GM12878 (cell line): ENCODE measurements around the gene MARCHF9. TPM values are rescaled to one million over a fixed set of nuclear protein-coding genes. Genes with fewer than 3 reads are reported as not detected.
A peak's percentile ranks its signal among the peaks of the same experiment; 100 is the strongest.

Experiments used
- BHLHE40 ChIP-seq, 2 experiments: fragments of 450-650 bp in 1 of 2; IDR thresholded peaks; 2 replicates each; pipeline ENCODE4 v1.6.1; 2011 to 2017; ENCODE audit warnings: low read depth in 2 of 2, borderline replicate concordance in 1 of 2, improper control_type of control experiment in 1 of 2, low read length in 1 of 2, mild to moderate bottlenecking in 1 of 2
- CBFB ChIP-seq: IDR thresholded peaks from 2 replicates; pipeline ENCODE4 v1.6.1; 2016; ENCODE audit warnings: antibody characterized with exemption, low read depth
- CHD1 ChIP-seq: IDR thresholded peaks from 2 replicates; pipeline ENCODE4 v1.6.1; 2012; ENCODE audit warnings: low read depth, low read length, improper control_type of control experiment
- EGR1 ChIP-seq, 2 experiments: IDR thresholded peaks; 1 replicate in 1 of 2; 2 replicates in 1 of 2; pipeline ENCODE4 v1.6.1; 2011 to 2012; ENCODE audit warnings: low read depth in 2 of 2, low read length in 2 of 2, borderline replicate concordance in 1 of 2, mild to moderate bottlenecking in 1 of 2, moderate library complexity in 1 of 2
- HDAC2 ChIP-seq: fragments of 200-600 bp; sonication (generic); IDR thresholded peaks from 2 replicates; pipeline ENCODE4 v1.6.1; 2017
- LARP7 ChIP-seq: fragments of 450-650 bp; IDR thresholded peaks from 2 replicates; pipeline ENCODE4 v1.6.1; 2017; ENCODE audit warnings: mild to moderate bottlenecking
- NBN ChIP-seq: fragments of 450-650 bp; IDR thresholded peaks from 2 replicates; pipeline ENCODE4 v1.6.1; 2016
- NFIC ChIP-seq: IDR thresholded peaks from 2 replicates; pipeline ENCODE4 v1.6.1; 2012; ENCODE audit warnings: low read depth, mild to moderate bottlenecking, inconsistent platforms, low read length, moderate library complexity
- NFYA ChIP-seq: IDR thresholded peaks from 2 replicates; pipeline ENCODE4 v1.6.1; 2011; ENCODE audit warnings: low read depth, mild to moderate bottlenecking, low read length, improper control_type of control experiment, borderline replicate concordance
- NR2F1 ChIP-seq: fragments of 450-650 bp; conservative IDR thresholded peaks from 2 replicates; pipeline ENCODE4 v1.6.1; 2017; ENCODE audit warnings: mild to moderate bottlenecking
- SIX5 ChIP-seq: IDR thresholded peaks from 2 replicates; pipeline ENCODE4 v1.6.1; 2011; ENCODE audit warnings: mild to moderate bottlenecking, low read depth, low read length, moderate library complexity; ENCODE audit not compliant: severe bottlenecking
- ZNF24 ChIP-seq: fragments of 450-650 bp; IDR thresholded peaks from 2 replicates; pipeline ENCODE4 v1.6.1; 2017; ENCODE audit warnings: antibody characterized with exemption, mild to moderate bottlenecking
- polyA plus RNA-seq, 11 experiments: library from polyadenylated mRNA; depleted of rRNA in 4 of 11; unstranded in 6 of 11; stranded (reverse) in 5 of 11; fragments of >200 nt; fragmentation: Nextera tagmentation in 4 of 11; fragmentation: Illumina TruSeq in 1 of 11; extraction: Ambion mirVana in 4 of 11; extraction: Trizol in 1 of 11; gene quantifications; 1 replicate in 1 of 11; 2 replicates in 10 of 11; pipeline versions ENCODE4 v1.2.1 to v1.2.3, GENCODE V29; 2011 to 2016; ENCODE audit warnings: inconsistent platforms in 2 of 11, missing spikeins in 2 of 11, low read depth in 1 of 11
- total RNA-seq, 4 experiments: library from RNA; depleted of rRNA in 3 of 4; stranded (reverse); fragments of >200 nt in 3 of 4; fragmentation: Illumina TruSeq in 1 of 4; extraction: Trizol in 1 of 4; gene quantifications; 2 replicates each; pipeline versions ENCODE4 v1.2.1 to v1.2.3, GENCODE V29; 2013 to 2021
- TF ChIP-seq, protein P1 (sequence below): IDR thresholded peaks from 2 replicates; pipeline ENCODE4 v1.6.1; 2012; ENCODE audit warnings: low read length, inconsistent platforms
- TF ChIP-seq, protein P2 (sequence below): IDR thresholded peaks from 2 replicates; pipeline ENCODE4 v1.6.1; 2012; ENCODE audit warnings: mild to moderate bottlenecking, low read depth, low read length
- TF ChIP-seq, protein P3 (sequence below): IDR thresholded peaks from 2 replicates; pipeline ENCODE4 v1.6.1; 2012; ENCODE audit warnings: improper control_type of control experiment, low read depth, low read length; ENCODE audit not compliant: insufficient replicate concordance
- TF ChIP-seq, protein P4 (sequence below), 3 experiments: IDR thresholded peaks in 2 of 3; conservative IDR thresholded peaks in 1 of 3; 2 replicates each; pipeline ENCODE4 v1.5.1; 2011; ENCODE audit warnings: low read depth in 3 of 3, low read length in 3 of 3, mild to moderate bottlenecking in 3 of 3, control low read depth in 2 of 3, moderate library complexity in 2 of 3, inconsistent platforms in 1 of 3, mixed read lengths in 1 of 3; ENCODE audit not compliant: control insufficient read depth in 2 of 3, insufficient read depth in 1 of 3; ENCODE audit errors: extremely low read depth in 1 of 3

MARCHF9 gene
- total and polyA plus RNA-seq, 10 of the 15 experiments (the other 5 are each of a cell fraction or from before 2014, with no cell fraction given): 2.4 to 29.3 (median 13.0) TPM

DNA sequence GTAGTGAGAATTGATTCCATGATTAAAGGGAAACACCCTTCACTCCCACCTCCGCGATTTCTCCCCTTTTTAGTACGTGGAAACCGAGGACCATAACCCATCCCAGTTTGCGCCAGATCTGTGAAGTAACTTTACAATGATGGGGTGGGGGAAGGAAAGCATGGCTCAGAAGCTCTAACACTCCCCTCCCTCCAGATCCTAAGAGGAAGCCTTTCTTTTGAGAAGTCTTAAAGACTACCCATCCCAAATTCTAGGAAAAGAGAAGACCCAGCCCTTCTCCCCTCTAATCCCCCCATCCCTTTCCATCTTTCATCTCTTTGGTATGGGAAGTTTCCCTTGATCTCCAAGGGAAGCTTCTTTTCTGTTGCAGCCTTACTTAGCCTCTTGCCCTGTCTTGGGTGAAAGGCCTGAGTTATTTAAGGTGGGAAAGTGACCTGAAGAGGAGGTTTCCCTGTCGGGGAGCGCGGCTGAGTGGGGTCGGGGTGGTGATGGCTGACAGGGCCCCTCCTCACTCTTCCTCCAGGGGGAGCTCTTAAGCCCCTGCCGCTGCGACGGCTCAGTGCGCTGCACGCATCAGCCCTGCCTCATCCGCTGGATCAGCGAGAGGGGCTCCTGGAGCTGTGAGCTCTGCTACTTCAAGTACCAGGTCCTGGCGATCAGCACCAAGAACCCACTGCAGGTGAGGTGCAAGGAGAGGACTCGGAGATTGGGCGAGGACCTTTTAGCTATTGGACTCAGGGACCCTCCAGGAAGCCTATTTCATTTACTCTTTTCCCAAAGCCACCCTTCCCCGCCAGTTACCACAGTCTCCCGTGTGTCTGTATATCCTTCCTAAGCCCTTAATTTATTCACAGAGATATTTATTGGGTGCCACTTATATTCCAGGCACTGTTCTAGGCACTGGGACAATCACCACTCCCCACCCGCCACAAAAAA lies 1.8 kb downstream of the MARCHF9 start (continued):
- TF ChIP-seq BHLHE40 (IDR thresholded peaks at IDR 0.05; ENCODE audit: borderline replicate concordance in 1 of 2, low read depth in 2 of 2, low read length in 1 of 2) (peak; percentile 62 to 66; a peak in 2 of 4 replicates), NR2F1 (0 out of 2 replicates have a peak, but pooled peaks have one; percentile 14), CHD1 (no peak), EGR1 (IDR thresholded peaks at IDR 0.05; ENCODE audit: borderline replicate concordance in 1 of 2, low read depth in 2 of 2, low read length in 2 of 2) (no peak), ZNF24 (no peak), CBFB (no peak), SIX5 (no peak), NFIC (no peak), HDAC2 (no peak), NFYA (no peak), LARP7 (0 out of 2 replicates have a peak, but pooled peaks have one; percentile 35), NBN (no peak)
- TF ChIP-seq, protein P1, sequence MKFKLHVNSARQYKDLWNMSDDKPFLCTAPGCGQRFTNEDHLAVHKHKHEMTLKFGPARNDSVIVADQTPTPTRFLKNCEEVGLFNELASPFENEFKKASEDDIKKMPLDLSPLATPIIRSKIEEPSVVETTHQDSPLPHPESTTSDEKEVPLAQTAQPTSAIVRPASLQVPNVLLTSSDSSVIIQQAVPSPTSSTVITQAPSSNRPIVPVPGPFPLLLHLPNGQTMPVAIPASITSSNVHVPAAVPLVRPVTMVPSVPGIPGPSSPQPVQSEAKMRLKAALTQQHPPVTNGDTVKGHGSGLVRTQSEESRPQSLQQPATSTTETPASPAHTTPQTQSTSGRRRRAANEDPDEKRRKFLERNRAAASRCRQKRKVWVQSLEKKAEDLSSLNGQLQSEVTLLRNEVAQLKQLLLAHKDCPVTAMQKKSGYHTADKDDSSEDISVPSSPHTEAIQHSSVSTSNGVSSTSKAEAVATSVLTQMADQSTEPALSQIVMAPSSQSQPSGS: no peak
- TF ChIP-seq, protein P2, sequence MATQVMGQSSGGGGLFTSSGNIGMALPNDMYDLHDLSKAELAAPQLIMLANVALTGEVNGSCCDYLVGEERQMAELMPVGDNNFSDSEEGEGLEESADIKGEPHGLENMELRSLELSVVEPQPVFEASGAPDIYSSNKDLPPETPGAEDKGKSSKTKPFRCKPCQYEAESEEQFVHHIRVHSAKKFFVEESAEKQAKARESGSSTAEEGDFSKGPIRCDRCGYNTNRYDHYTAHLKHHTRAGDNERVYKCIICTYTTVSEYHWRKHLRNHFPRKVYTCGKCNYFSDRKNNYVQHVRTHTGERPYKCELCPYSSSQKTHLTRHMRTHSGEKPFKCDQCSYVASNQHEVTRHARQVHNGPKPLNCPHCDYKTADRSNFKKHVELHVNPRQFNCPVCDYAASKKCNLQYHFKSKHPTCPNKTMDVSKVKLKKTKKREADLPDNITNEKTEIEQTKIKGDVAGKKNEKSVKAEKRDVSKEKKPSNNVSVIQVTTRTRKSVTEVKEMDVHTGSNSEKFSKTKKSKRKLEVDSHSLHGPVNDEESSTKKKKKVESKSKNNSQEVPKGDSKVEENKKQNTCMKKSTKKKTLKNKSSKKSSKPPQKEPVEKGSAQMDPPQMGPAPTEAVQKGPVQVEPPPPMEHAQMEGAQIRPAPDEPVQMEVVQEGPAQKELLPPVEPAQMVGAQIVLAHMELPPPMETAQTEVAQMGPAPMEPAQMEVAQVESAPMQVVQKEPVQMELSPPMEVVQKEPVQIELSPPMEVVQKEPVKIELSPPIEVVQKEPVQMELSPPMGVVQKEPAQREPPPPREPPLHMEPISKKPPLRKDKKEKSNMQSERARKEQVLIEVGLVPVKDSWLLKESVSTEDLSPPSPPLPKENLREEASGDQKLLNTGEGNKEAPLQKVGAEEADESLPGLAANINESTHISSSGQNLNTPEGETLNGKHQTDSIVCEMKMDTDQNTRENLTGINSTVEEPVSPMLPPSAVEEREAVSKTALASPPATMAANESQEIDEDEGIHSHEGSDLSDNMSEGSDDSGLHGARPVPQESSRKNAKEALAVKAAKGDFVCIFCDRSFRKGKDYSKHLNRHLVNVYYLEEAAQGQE: no peak
- TF ChIP-seq, protein P3, sequence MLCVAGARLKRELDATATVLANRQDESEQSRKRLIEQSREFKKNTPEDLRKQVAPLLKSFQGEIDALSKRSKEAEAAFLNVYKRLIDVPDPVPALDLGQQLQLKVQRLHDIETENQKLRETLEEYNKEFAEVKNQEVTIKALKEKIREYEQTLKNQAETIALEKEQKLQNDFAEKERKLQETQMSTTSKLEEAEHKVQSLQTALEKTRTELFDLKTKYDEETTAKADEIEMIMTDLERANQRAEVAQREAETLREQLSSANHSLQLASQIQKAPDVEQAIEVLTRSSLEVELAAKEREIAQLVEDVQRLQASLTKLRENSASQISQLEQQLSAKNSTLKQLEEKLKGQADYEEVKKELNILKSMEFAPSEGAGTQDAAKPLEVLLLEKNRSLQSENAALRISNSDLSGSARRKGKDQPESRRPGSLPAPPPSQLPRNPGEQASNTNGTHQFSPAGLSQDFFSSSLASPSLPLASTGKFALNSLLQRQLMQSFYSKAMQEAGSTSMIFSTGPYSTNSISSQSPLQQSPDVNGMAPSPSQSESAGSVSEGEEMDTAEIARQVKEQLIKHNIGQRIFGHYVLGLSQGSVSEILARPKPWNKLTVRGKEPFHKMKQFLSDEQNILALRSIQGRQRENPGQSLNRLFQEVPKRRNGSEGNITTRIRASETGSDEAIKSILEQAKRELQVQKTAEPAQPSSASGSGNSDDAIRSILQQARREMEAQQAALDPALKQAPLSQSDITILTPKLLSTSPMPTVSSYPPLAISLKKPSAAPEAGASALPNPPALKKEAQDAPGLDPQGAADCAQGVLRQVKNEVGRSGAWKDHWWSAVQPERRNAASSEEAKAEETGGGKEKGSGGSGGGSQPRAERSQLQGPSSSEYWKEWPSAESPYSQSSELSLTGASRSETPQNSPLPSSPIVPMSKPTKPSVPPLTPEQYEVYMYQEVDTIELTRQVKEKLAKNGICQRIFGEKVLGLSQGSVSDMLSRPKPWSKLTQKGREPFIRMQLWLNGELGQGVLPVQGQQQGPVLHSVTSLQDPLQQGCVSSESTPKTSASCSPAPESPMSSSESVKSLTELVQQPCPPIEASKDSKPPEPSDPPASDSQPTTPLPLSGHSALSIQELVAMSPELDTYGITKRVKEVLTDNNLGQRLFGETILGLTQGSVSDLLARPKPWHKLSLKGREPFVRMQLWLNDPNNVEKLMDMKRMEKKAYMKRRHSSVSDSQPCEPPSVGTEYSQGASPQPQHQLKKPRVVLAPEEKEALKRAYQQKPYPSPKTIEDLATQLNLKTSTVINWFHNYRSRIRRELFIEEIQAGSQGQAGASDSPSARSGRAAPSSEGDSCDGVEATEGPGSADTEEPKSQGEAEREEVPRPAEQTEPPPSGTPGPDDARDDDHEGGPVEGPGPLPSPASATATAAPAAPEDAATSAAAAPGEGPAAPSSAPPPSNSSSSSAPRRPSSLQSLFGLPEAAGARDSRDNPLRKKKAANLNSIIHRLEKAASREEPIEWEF: no peak
- TF ChIP-seq, protein P4, sequence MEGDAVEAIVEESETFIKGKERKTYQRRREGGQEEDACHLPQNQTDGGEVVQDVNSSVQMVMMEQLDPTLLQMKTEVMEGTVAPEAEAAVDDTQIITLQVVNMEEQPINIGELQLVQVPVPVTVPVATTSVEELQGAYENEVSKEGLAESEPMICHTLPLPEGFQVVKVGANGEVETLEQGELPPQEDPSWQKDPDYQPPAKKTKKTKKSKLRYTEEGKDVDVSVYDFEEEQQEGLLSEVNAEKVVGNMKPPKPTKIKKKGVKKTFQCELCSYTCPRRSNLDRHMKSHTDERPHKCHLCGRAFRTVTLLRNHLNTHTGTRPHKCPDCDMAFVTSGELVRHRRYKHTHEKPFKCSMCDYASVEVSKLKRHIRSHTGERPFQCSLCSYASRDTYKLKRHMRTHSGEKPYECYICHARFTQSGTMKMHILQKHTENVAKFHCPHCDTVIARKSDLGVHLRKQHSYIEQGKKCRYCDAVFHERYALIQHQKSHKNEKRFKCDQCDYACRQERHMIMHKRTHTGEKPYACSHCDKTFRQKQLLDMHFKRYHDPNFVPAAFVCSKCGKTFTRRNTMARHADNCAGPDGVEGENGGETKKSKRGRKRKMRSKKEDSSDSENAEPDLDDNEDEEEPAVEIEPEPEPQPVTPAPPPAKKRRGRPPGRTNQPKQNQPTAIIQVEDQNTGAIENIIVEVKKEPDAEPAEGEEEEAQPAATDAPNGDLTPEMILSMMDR (IDR thresholded peaks at IDR 0.05 in 2 of 3, conservative IDR thresholded peaks at IDR 0.05 in 1 of 3; ENCODE audit: control insufficient read depth in 2 of 3, extremely low read depth in 1 of 3, insufficient read depth in 1 of 3, low read depth in 3 of 3, low read length in 3 of 3): peak; percentile 75 to 94 (median 86)
